AG09309 (cell line): Measurements from ENCODE around the gene ATP1A3.
A peak's percentile ranks its signal among the peaks of the same experiment; 100 is the strongest.
"Not testable (repeated sequence)": the region's sequence is repeated elsewhere in the genome, so short reads cannot be mapped to it uniquely, and the experiment has no call there.

Source experiments
- DNase-seq: peaks from one replicate; pipeline ENCODE4 v3.0.0-alpha.2; 2010; ENCODE audit warnings: low read depth
- H3K4me3 ChIP-seq: 2 replicates; pipeline ENCODE4 v1.5.1; 2011; ENCODE audit warnings: mild to moderate bottlenecking, low read depth, low read length, moderate library complexity; ENCODE audit not compliant: control insufficient read depth
- TF ChIP-seq, protein P1 (sequence below): IDR thresholded peaks from 2 replicates; pipeline ENCODE4 v1.5.1; 2011; ENCODE audit warnings: mild to moderate bottlenecking, low read depth, low read length, inconsistent platforms; ENCODE audit not compliant: insufficient read depth, control insufficient read depth; ENCODE audit errors: missing control alignments

Gene ATP1A3

GRCh38 chr19:41939861-41940730 lies 53.9 kb downstream of the ATP1A3 start:
- no peak for DNase-seq
- peak overlapping the region; percentile 61 for H3K4me3 ChIP-seq
- TF ChIP-seq, protein P1, sequence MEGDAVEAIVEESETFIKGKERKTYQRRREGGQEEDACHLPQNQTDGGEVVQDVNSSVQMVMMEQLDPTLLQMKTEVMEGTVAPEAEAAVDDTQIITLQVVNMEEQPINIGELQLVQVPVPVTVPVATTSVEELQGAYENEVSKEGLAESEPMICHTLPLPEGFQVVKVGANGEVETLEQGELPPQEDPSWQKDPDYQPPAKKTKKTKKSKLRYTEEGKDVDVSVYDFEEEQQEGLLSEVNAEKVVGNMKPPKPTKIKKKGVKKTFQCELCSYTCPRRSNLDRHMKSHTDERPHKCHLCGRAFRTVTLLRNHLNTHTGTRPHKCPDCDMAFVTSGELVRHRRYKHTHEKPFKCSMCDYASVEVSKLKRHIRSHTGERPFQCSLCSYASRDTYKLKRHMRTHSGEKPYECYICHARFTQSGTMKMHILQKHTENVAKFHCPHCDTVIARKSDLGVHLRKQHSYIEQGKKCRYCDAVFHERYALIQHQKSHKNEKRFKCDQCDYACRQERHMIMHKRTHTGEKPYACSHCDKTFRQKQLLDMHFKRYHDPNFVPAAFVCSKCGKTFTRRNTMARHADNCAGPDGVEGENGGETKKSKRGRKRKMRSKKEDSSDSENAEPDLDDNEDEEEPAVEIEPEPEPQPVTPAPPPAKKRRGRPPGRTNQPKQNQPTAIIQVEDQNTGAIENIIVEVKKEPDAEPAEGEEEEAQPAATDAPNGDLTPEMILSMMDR: no peak

- DNase-seq, H3K4me3 ChIP-seq: not testable (repeated sequence)
These were observed 54.8 kb downstream of the ATP1A3 start for GRCh38 chr19:41939209-41939608.

- DNase-seq: no peak
- H3K4me3 ChIP-seq: no peak overlapping the region
- TF ChIP-seq, protein P1: peak; percentile 7
These were observed 56.2 kb downstream of the ATP1A3 start for GRCh38 chr19:41937525-41938468.

DNA sequence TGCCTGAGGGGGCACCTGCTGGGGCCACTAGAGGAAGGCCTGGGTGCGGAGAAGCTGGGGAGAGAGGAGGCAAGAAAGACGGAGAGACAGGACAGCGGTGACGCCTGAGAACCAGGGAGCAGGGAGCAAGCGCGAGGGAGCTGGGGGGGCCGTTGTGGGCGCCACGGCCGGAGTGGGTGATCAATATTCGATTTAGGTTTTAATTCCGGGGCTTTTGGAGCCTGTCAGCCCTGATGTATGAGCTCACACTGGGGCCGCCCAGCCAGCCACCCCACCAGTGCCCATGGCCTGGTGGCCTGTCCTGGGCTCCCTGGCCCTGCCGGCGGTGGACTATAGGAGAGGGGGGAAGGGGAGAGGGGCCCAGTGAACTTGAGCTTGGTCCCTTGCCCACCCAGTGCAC lies 57.1 kb downstream of the ATP1A3 start:
- TF ChIP-seq, protein P1: no peak
- no peak overlapping the region for H3K4me3 ChIP-seq
- no peak for DNase-seq

- DNase-seq: no peak
- H3K4me3 ChIP-seq: no peak overlapping the region
- TF ChIP-seq, protein P1: no peak
These were observed 57.6 kb downstream of the ATP1A3 start for GRCh38 chr19:41936416-41936850.

DNA sequence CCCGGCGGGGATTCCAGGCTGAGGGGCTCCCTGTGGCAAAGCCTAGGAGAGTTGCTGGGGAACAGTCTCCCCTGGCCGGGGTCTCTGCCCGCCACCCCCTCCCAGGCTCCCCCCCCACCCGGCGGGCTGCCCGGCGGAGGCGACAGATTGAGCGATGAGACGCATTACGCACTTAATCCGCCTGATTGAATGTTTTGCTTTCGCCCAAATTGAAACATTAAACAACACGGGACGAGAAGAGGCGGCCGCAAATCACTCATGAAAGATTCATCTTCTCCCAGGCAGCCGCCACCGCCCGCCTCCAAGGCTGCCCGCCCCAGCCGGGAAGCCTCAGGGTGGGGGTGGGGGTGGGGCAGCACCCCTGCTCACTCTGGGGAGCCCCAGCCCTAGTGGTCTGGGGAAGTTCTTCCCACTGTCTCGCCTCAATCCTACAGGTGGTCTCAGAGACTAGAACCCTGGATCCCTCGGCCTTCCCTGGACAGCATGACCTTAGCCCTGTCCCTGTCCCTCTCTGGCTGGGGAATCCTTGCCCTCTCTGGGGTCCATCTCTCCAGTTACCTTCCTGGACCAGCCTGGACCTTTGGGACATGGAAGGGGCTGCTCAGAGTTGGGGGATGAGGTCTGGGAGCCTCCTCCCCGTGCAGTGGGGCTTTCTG lies 58.1 kb downstream of the ATP1A3 start:
- H3K4me3 ChIP-seq: no peak overlapping the region
- DNase-seq: no peak
- TF ChIP-seq, protein P1: no peak
